ENCODE measurements around the gene POC5. TPM values are rescaled to one million over a fixed set of nuclear protein-coding genes. Genes with fewer than 3 reads are reported as not detected.

POC5 gene
- total and polyA plus RNA-seq, 2 of the 4 experiments (the other 2 are of a cell fraction) = 6.6 to 12.9 TPM

GRCh38 chr5:75667586-75667985 is 49.7 kb downstream of the POC5 start:
- Histone ChIP-seq H4K5ac (ENCODE audit: low read depth, low read length) (no peak overlapping the region), H3K36me3 (ENCODE audit: control insufficient read depth, insufficient read depth, low read length) (no peaks in the 10 kb centered on the region), H2AFZ (replicated peaks; ENCODE audit: low read length, poor library complexity) (no peak overlapping the region), H3K14ac (replicated peaks; ENCODE audit: low read depth, low read length) (no peak overlapping the region), H2AK9ac (replicated peaks; ENCODE audit: low read depth, low read length, poor library complexity) (no peak overlapping the region), H3K79me1 (ENCODE audit: low read depth in 1 of 2, low read length in 2 of 2) (no peaks in the 10 kb centered on the region), H4K91ac (ENCODE audit: insufficient read depth, low read depth, low read length) (no peak overlapping the region), H2AK5ac (ENCODE audit: low read depth, low read length) (no peak overlapping the region), H3K27me3 (ENCODE audit: control insufficient read depth, insufficient read depth, low read length) (no peaks in the 10 kb centered on the region), H3K18ac (ENCODE audit: low read depth, low read length) (no peak overlapping the region), H2BK120ac (ENCODE audit: low read depth, low read length) (no peak overlapping the region), H3K4me1 (ENCODE audit: control insufficient read depth, insufficient read depth, low read length) (no peaks in the 10 kb centered on the region), H3K4me2 (ENCODE audit: low read depth, low read length) (no peak overlapping the region), H3K23ac (ENCODE audit: low read depth, low read length) (no peak overlapping the region), H2BK15ac (ENCODE audit: low read depth, low read length) (no peak overlapping the region), H3K4ac (ENCODE audit: low read depth, low read length) (no peak overlapping the region), H3K27ac (ENCODE audit: insufficient read depth, low read length) (no peak overlapping the region), H3K9me3 (ENCODE audit: control insufficient read depth, insufficient read depth, low read length) (no peaks in the 10 kb centered on the region), H3K56ac (ENCODE audit: extremely low read depth, insufficient read depth, low read length) (no peak overlapping the region), H3K9me1 (ENCODE audit: insufficient read depth, low read length) (no peaks in the 10 kb centered on the region), H3K4me3 (ENCODE audit: insufficient read depth, low read depth, low read length) (no peak overlapping the region), H3K9ac (ENCODE audit: low read depth, low read length) (no peak overlapping the region), H4K20me1 (ENCODE audit: insufficient read depth, low read length) (no peaks in the 10 kb centered on the region), H2BK20ac (ENCODE audit: low read depth, low read length) (no peak overlapping the region), H4K8ac (ENCODE audit: low read depth in 2 of 2, low read length in 2 of 2) (no peak overlapping the region), H2BK5ac (ENCODE audit: low read depth, low read length, poor library complexity, severe bottlenecking) (no peak overlapping the region)
- POLR2A ChIA-PET (ENCODE audit: unreplicated experiment) = no interaction called here
- dilution Hi-C loops (cut with HindIII; ENCODE audit: low sequenced_read_pairs, unreplicated experiment) = no loop called here
- ATAC-seq (ENCODE audit: low read depth) (no peak), DNase-seq (no peak)
- TF ChIP-seq BHLHE40 (IDR thresholded peaks at IDR 0.05; ENCODE audit: low read depth, low read length) (no peak), USF2 (IDR thresholded peaks at IDR 0.05; ENCODE audit: low read depth, low read length) (no peak), RFX5 (IDR thresholded peaks at IDR 0.05; ENCODE audit: low read depth, low read length) (no peak), CHD1 (IDR thresholded peaks at IDR 0.05; ENCODE audit: low read depth, low read length) (no peak), POLR2A (IDR thresholded peaks at IDR 0.05; ENCODE audit: low read depth, low read length) (no peak), SMC3 (IDR thresholded peaks at IDR 0.05; ENCODE audit: low read depth, low read length) (no peak), CEBPB (IDR thresholded peaks at IDR 0.05; ENCODE audit: low read depth, low read length) (no peak), CTCF (conservative IDR thresholded peaks at IDR 0.05; ENCODE audit: low read depth, low read length) (no peak), MAZ (IDR thresholded peaks at IDR 0.05; ENCODE audit: borderline replicate concordance, low read depth, low read length) (no peak), RAD21 (IDR thresholded peaks at IDR 0.05; ENCODE audit: low read length) (no peak), RCOR1 (IDR thresholded peaks at IDR 0.05; ENCODE audit: insufficient replicate concordance, low read length) (no peak), MAFK (IDR thresholded peaks at IDR 0.05; ENCODE audit: low read depth, low read length) (no peak), MXI1 (IDR thresholded peaks at IDR 0.05; ENCODE audit: borderline replicate concordance, low read depth, low read length) (no peak), NFE2L2 (IDR thresholded peaks at IDR 0.05; ENCODE audit: low read depth, low read length) (no peak)
- TF ChIP-seq, protein P1, sequence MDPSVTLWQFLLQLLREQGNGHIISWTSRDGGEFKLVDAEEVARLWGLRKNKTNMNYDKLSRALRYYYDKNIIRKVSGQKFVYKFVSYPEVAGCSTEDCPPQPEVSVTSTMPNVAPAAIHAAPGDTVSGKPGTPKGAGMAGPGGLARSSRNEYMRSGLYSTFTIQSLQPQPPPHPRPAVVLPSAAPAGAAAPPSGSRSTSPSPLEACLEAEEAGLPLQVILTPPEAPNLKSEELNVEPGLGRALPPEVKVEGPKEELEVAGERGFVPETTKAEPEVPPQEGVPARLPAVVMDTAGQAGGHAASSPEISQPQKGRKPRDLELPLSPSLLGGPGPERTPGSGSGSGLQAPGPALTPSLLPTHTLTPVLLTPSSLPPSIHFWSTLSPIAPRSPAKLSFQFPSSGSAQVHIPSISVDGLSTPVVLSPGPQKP (IDR thresholded peaks at IDR 0.05; ENCODE audit: borderline replicate concordance, low read depth, low read length) = no peak
- CTCF ChIA-PET = interaction anchor here (2.2 kb wide), 1 partner anchor 10 kb away, joined by 5 read pairs; no protein-coding TSS in a partner anchor
- in situ Hi-C loops (cut with MboI; ENCODE audit: low sequenced_read_pairs) = no loop called here
- no CpG with 5 or more reads among the region's 2 CpGs for WGBS, 2 experiments (ENCODE audit: extremely low coverage in 2 of 2, insufficient read length in 1 of 2)
- BruUV-seq (replicated peaks) = no TSS peak
- intact Hi-C loops (cut with micrococcal nuclease) = no loop called here

Measured in IMR-90 (cell line).